Trophoblast cell (in vitro differentiated cells and primary cell): ENCODE data around the gene CCL24.
"Not testable (repeated sequence)": the region's sequence is repeated elsewhere in the genome, so short reads cannot be mapped to it uniquely, and the experiment has no call there.

Experiments used
- DNase-seq, 2 donors: peaks; one replicate each; pipeline ENCODE4 v3.0.0-alpha.2; 2016
- H2AFZ ChIP-seq: 2 replicates; pipeline ENCODE4 v1.6.1; 2013; ENCODE audit warnings: low read length, moderate library complexity, mild to moderate bottlenecking; ENCODE audit not compliant: insufficient read depth, poor library complexity
- H2AK5ac ChIP-seq: 2 replicates; pipeline ENCODE4 v1.6.1; 2013; ENCODE audit warnings: mild to moderate bottlenecking, low read length
- H2BK120ac ChIP-seq: 2 replicates; pipeline ENCODE4 v1.6.1; 2013; ENCODE audit warnings: low read length, mild to moderate bottlenecking, moderate library complexity; ENCODE audit not compliant: insufficient read depth, poor library complexity
- H2BK12ac ChIP-seq: 2 replicates; pipeline ENCODE4 v1.6.1; 2013; ENCODE audit warnings: mild to moderate bottlenecking, low read length, moderate library complexity
- H2BK5ac ChIP-seq: 2 replicates; pipeline ENCODE4 v1.6.1; 2013; ENCODE audit warnings: low read length, low read depth, moderate library complexity, mild to moderate bottlenecking; ENCODE audit not compliant: poor library complexity
- H3K14ac ChIP-seq: 2 replicates; pipeline ENCODE4 v1.6.1; 2013; ENCODE audit warnings: mild to moderate bottlenecking, low read length
- H3K18ac ChIP-seq: 2 replicates; pipeline ENCODE4 v1.6.1; 2013; ENCODE audit warnings: mild to moderate bottlenecking, low read length
- H3K23ac ChIP-seq: 2 replicates; pipeline ENCODE4 v1.6.1; 2013; ENCODE audit warnings: low read length
- H3K27ac ChIP-seq: 2 replicates; pipeline ENCODE4 v1.5.1; 2013; ENCODE audit warnings: low read depth, mild to moderate bottlenecking, inconsistent platforms, low read length, moderate library complexity
- H3K27me3 ChIP-seq: 2 replicates; pipeline ENCODE4 v1.6.1; 2013; ENCODE audit warnings: inconsistent platforms, mild to moderate bottlenecking, low read length, moderate library complexity; ENCODE audit not compliant: insufficient read depth
- H3K36me3 ChIP-seq, 2 experiments: 1 replicate in 1 of 2; 2 replicates in 1 of 2; pipeline ENCODE4 v1.6.1; 2013; ENCODE audit warnings: low read length in 2 of 2, mild to moderate bottlenecking in 2 of 2, moderate library complexity in 1 of 2; ENCODE audit not compliant: insufficient read depth in 2 of 2, control insufficient read depth in 1 of 2
- H3K4ac ChIP-seq: 2 replicates; pipeline ENCODE4 v1.6.1; 2013; ENCODE audit warnings: low read depth, mild to moderate bottlenecking, low read length, moderate library complexity
- H3K4me1 ChIP-seq, 2 experiments: 1 replicate in 1 of 2; 2 replicates in 1 of 2; pipeline ENCODE4 v1.6.1; 2013; ENCODE audit warnings: low read length in 2 of 2, mild to moderate bottlenecking in 2 of 2, moderate library complexity in 1 of 2; ENCODE audit not compliant: insufficient read depth in 2 of 2, control insufficient read depth in 1 of 2
- H3K4me2 ChIP-seq: 2 replicates; pipeline ENCODE4 v1.6.1; 2013; ENCODE audit warnings: inconsistent platforms, mild to moderate bottlenecking, low read length, moderate library complexity
- H3K4me3 ChIP-seq: 2 replicates; pipeline ENCODE4 v1.5.1; 2013; ENCODE audit warnings: mild to moderate bottlenecking, low read depth, low read length, inconsistent platforms
- H3K79me1 ChIP-seq: one replicate; pipeline ENCODE4 v1.6.1; 2013; ENCODE audit warnings: low read length
- H3K79me2 ChIP-seq: 2 replicates; pipeline ENCODE4 v1.6.1; 2013; ENCODE audit warnings: low read length, mild to moderate bottlenecking; ENCODE audit not compliant: control insufficient read depth, insufficient read depth, poor library complexity
- H3K9ac ChIP-seq: 2 replicates; pipeline ENCODE4 v1.6.1; 2013; ENCODE audit warnings: mild to moderate bottlenecking, low read length
- H3K9me3 ChIP-seq: 2 replicates; pipeline ENCODE4 v1.6.1; 2013; ENCODE audit warnings: low read depth, mild to moderate bottlenecking, control low read depth, inconsistent platforms, low read length; ENCODE audit not compliant: insufficient read depth
- H4K12ac ChIP-seq: 2 replicates; pipeline ENCODE4 v1.6.1; 2013; ENCODE audit warnings: low read depth, mild to moderate bottlenecking, low read length, moderate library complexity
- H4K8ac ChIP-seq: 2 replicates; pipeline ENCODE4 v1.6.1; 2013; ENCODE audit warnings: low read depth, mild to moderate bottlenecking, low read length, moderate library complexity
- H4K91ac ChIP-seq: one replicate; pipeline ENCODE4 v1.6.1; 2013; ENCODE audit warnings: low read depth, mild to moderate bottlenecking, low read length, moderate library complexity
- WGBS: extraction: QIAGEN DNeasy Blood & Tissue Kit; methylation state at CpG from one replicate; pipeline ENCODE4 v1.1.7; 2013; ENCODE audit warnings: missing lambda C conversion rate; ENCODE audit not compliant: insufficient read length, insufficient coverage; ENCODE audit errors: extremely low coverage; 5-methylcytosine and 5-hydroxymethylcytosine counted together

Gene CCL24

DNA sequence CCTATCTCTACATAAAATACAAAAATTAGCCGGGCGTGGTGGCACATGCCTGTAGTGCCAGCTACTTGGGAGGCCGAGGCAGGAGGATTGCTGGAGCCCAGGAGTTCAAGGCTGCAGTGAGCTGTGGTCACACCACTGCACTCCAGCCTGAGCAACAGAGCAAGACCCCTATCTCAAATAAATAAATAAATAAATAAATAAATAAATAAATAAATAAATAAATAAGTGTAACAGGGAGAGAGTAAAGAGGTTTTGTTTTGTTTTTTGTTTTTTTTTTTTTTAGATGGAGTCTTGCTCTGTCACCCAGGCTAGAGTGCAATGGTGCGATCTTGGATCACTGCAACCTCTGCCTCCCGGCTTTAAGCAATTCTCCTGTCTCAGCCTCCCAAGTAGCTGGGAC, 21.0 kb downstream of the CCL24 start:
- H4K12ac ChIP-seq, H3K27me3 ChIP-seq, H3K18ac ChIP-seq, H3K4ac ChIP-seq, H4K8ac ChIP-seq, H2AK5ac ChIP-seq, H2BK12ac ChIP-seq, H3K23ac ChIP-seq, H2BK120ac ChIP-seq, H3K14ac ChIP-seq, H3K79me1 ChIP-seq, H2BK5ac ChIP-seq, H3K27ac ChIP-seq, H2AFZ ChIP-seq, H3K4me3 ChIP-seq, H3K79me2 ChIP-seq, DNase-seq, H3K9ac ChIP-seq, H3K36me3 ChIP-seq, H4K91ac ChIP-seq, H3K4me1 ChIP-seq, H3K9me3 ChIP-seq, H3K4me2 ChIP-seq: not testable (repeated sequence)
- no CpG with 5 or more reads among the region's 5 CpGs for WGBS

DNA sequence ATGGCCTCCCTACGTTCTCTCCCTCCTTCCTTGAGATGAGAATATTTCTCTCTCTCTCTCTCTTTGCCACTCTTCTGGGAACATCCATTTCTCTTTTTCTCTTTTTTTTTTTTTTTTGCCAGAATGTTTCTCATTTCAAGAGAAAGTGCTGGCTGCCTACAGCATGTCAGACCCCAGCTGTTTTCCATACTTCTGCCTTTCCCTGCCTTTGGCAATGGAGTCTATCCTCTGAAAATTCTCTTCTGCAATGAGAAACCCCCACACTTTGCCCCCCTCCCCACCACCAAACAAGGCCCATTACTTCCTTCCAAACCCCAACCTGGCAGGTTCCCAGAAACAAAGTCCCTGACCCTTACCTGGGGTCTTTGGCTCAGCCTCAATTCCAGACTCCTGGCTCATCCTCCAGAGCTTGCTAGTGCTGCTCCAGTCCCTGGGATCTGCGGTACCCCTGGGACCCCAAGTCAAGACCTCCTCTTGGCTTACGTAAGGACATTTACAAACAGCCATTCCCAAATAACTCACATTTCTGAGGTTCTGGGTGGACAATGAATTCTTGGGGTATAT, 24.2 kb downstream of the CCL24 start:
- no peak overlapping the region for H3K18ac ChIP-seq
- no peak overlapping the region for H3K4ac ChIP-seq
- no peaks in the 10 kb centered on the region for H3K4me1 ChIP-seq
- no peak overlapping the region for H3K14ac ChIP-seq
- H3K9me3 ChIP-seq = no peaks in the 10 kb centered on the region
- no peak overlapping the region for H4K8ac ChIP-seq
- H3K79me2 ChIP-seq = no peaks in the 10 kb centered on the region
- H3K79me1 ChIP-seq = no peaks in the 10 kb centered on the region
- WGBS = no CpG with 5 or more reads among the region's 3 CpGs
- no peak overlapping the region for H3K4me2 ChIP-seq
- no peaks in the 10 kb centered on the region for H3K36me3 ChIP-seq
- no peak overlapping the region for H4K91ac ChIP-seq
- H2BK5ac ChIP-seq = no peak overlapping the region
- H2AK5ac ChIP-seq = no peak overlapping the region
- no peaks in the 10 kb centered on the region for H3K27me3 ChIP-seq
- no peak overlapping the region for H4K12ac ChIP-seq
- no peak overlapping the region for H2AFZ ChIP-seq
- no peak overlapping the region for H3K27ac ChIP-seq
- no peak overlapping the region for H2BK120ac ChIP-seq
- H3K9ac ChIP-seq = no peak overlapping the region
- no peak overlapping the region for H3K4me3 ChIP-seq
- H3K23ac ChIP-seq = no peak overlapping the region
- no peak for DNase-seq
- H2BK12ac ChIP-seq = no peak overlapping the region

DNA sequence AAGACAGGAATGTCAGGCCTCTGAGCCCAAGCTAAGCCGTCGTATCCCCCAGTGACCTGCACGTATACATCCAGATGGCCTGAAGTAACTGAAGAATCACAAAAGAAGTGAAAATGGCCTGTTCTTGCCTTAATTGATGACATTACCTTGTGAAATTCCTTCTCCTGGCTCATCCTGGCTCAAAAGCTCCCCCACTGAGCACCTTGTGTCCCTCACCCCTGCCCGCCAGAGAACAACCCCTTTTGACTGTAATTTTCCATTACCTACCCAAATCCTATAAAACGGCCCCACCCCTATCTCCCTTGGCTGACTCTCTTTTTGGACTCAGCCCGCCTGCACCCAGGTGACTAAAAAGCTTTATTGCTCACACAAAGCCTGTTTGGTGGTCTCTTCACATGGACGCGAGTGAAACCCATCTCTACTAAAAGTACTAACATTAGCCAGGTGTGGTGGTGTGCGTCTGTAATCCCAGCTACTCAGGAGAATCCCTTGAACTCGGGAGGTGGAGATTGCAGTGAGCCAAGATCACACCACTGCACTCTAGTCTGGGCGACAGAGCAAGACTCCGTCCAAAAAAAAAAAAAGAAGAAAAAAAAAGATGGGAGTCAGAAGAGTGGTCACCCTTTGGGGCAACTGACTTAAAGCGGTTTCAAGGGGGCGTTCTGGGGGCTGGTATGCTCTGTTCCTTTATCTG, 25.3 kb downstream of the CCL24 start:
- not testable (repeated sequence) for H3K4me3 ChIP-seq, H3K9me3 ChIP-seq, H4K91ac ChIP-seq, H3K27me3 ChIP-seq, H4K12ac ChIP-seq, DNase-seq, H3K36me3 ChIP-seq, H2BK120ac ChIP-seq, H2AK5ac ChIP-seq, H2BK12ac ChIP-seq, H4K8ac ChIP-seq, H3K4me1 ChIP-seq, H3K4me2 ChIP-seq, H3K27ac ChIP-seq, H3K18ac ChIP-seq, H2AFZ ChIP-seq, H3K14ac ChIP-seq, H3K4ac ChIP-seq, H3K23ac ChIP-seq, H3K79me1 ChIP-seq, H3K9ac ChIP-seq, H3K79me2 ChIP-seq, H2BK5ac ChIP-seq
- no CpG with 5 or more reads among the region's 14 CpGs for WGBS

DNA sequence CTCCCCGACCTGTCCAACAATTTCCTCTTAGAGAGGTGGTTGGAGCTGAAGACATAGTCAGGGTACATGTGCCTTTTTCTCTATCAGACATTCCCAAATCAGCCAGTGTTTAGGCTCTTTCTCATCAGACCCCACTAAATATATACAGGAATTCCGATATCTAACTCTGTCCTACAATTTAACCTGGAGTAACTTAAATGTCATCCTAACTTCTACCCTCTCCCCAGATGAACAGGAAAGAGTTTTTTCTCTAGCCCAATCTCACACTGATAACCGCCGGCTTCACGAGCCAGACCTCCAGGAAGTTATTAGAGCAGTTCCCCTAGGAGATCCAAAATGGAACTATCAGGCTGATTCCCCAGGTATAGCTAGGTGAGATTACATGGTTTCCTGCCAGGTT, 30.5 kb downstream of the CCL24 start:
- not testable (repeated sequence) for H3K79me1 ChIP-seq, H3K4me1 ChIP-seq, H3K27me3 ChIP-seq, H3K18ac ChIP-seq, DNase-seq, H3K14ac ChIP-seq, H2BK5ac ChIP-seq, H3K36me3 ChIP-seq, H2BK12ac ChIP-seq, H2AK5ac ChIP-seq, H3K23ac ChIP-seq, H3K4me2 ChIP-seq, H3K4me3 ChIP-seq, H4K91ac ChIP-seq, H2AFZ ChIP-seq, H2BK120ac ChIP-seq, H4K12ac ChIP-seq, H3K9me3 ChIP-seq, H4K8ac ChIP-seq, H3K4ac ChIP-seq, H3K27ac ChIP-seq, H3K9ac ChIP-seq, H3K79me2 ChIP-seq
- WGBS = no CpG with 5 or more reads among the region's 5 CpGs
